Measurements from ENCODE around the gene COPA. TPM values are rescaled to one million over a fixed set of nuclear protein-coding genes. Genes with fewer than 3 reads are reported as not detected.
A peak's percentile ranks its signal among the peaks of the same experiment; 100 is the strongest.

Gene COPA
- total and polyA plus RNA-seq, 10 donors: 41.3 to 181 (median 117) TPM

DNA sequence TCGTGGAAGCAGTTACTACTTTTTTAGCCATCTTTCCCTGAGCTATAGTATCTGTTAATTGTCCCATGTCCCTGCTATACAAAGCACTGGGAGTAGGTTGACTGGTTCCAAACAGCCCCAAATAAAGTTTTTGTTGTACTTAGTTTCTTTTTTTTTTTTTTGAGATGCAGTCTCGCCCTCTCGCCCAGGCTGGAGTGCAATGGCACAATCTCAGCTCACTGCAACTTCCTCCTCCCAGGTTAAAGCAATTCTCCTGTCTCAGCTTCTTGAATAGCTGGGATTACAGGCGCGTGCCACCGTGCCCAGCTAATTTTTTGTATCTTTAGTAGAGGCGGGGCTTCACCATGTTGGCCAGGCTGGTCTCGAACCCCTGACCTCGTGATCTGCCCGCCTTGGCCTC, 3.4 kb upstream of the COPA start:
- Histone ChIP-seq H3K27me3 (replicated peaks in 1 of 7) (no peaks in the 10 kb centered on the region), H3K4me3 (peak overlapping the region in 1 of 8 donors; percentile 30), H3K4me1 (peaks cover 21 to 61% (median 51%) of the 10 kb centered on the region in 6 donors), H3K36me3 (peaks cover 8 to 69% (median 45%) of the 10 kb centered on the region in 6 donors), H3K9me3 (no peaks in the 10 kb centered on the region), H3K27ac (peak overlapping the region in 7 of 8 donors; percentile 56 to 96 (median 75))
- intact Hi-C loops (cut with DNase I; ENCODE audit: low total_unique reads): no loop called here
- DNase-seq: no peak
- TF ChIP-seq POLR2A (IDR thresholded peaks at IDR 0.05): no peak
- no peak for TF ChIP-seq POLR2AphosphoS5 (IDR thresholded peaks at IDR 0.05)
- TF ChIP-seq, protein P1, sequence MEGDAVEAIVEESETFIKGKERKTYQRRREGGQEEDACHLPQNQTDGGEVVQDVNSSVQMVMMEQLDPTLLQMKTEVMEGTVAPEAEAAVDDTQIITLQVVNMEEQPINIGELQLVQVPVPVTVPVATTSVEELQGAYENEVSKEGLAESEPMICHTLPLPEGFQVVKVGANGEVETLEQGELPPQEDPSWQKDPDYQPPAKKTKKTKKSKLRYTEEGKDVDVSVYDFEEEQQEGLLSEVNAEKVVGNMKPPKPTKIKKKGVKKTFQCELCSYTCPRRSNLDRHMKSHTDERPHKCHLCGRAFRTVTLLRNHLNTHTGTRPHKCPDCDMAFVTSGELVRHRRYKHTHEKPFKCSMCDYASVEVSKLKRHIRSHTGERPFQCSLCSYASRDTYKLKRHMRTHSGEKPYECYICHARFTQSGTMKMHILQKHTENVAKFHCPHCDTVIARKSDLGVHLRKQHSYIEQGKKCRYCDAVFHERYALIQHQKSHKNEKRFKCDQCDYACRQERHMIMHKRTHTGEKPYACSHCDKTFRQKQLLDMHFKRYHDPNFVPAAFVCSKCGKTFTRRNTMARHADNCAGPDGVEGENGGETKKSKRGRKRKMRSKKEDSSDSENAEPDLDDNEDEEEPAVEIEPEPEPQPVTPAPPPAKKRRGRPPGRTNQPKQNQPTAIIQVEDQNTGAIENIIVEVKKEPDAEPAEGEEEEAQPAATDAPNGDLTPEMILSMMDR (IDR thresholded peaks at IDR 0.05 in 8 of 11, conservative IDR thresholded peaks at IDR 0.05 in 3 of 11): no peak
- WGBS, 5 donors: 68 to 86% (median 73%) methylated on average over 10 of the region's 10 CpGs

DNA sequence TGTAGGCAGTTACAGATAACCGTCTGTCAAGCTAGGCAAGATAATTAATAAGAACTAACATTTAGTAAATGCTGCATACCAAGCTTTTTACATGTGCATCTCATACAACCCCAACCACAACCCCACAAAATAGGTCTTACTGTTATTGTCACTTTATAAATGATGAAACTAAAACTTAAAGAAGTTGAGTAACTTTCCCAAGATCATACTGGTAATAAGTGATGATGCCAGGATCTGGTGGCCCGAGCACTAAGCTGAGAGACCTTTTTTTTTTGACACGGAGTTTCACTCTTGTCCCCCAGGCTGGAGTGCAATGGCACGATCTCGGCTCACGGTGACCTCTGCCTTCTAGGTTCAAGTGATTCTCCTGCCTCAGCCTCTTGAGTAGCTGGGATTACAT, 1.9 kb upstream of the COPA start:
- Histone ChIP-seq H3K4me1 (peaks cover 35 to 76% (median 67%) of the 10 kb centered on the region in 6 donors), H3K9me3 (no peaks in the 10 kb centered on the region), H3K4me3 (peak overlapping the region in 1 of 8 donors; percentile 79), H3K36me3 (peaks cover 0 to 60% (median 33%) of the 10 kb centered on the region in 6 donors), H3K27ac (peak overlapping the region in 1 of 8 donors; percentile 96), H3K27me3 (replicated peaks in 1 of 7) (no peaks in the 10 kb centered on the region)
- intact Hi-C loops (cut with DNase I; ENCODE audit: low total_unique reads): no loop called here
- TF ChIP-seq, protein P1 (IDR thresholded peaks at IDR 0.05 in 8 of 11, conservative IDR thresholded peaks at IDR 0.05 in 3 of 11): no peak
- TF ChIP-seq POLR2AphosphoS5 (IDR thresholded peaks at IDR 0.05): no peak
- no peak for TF ChIP-seq POLR2A (IDR thresholded peaks at IDR 0.05)
- DNase-seq: no peak
- WGBS, 5 donors: 86 to 98% (median 95%) methylated on average over 6 of the region's 6 CpGs

DNA sequence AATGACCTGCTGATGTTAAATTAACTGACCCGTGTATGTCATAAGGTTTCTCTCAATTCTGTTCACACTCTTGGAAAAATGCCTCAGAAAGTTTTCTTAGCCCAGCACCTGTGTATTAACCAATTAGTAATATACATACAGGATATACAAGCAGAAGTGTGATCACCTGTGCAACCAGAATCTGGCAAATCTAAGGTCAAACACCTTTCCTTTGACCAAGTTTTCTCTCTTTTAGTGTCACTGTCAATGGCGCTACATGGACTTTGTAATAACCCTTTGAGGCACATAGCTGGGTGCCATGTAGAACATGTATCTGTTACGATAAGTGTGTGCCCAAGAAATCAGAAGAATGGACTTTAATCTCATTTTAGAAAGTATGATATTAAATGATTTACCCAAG, 1.2 kb upstream of the COPA start:
- Histone ChIP-seq H3K27me3 (replicated peaks in 1 of 7) (no peaks in the 10 kb centered on the region), H3K4me3 (peak overlapping the region; percentile 61 to 86 (median 76)), H3K36me3 (peaks cover 0 to 60% (median 33%) of the 10 kb centered on the region in 6 donors), H3K9me3 (no peaks in the 10 kb centered on the region), H3K4me1 (peaks cover 35 to 83% (median 73%) of the 10 kb centered on the region in 6 donors), H3K27ac (peak overlapping the region in 4 of 8 donors; percentile 93 to 96 (median 94))
- TF ChIP-seq POLR2AphosphoS5 (IDR thresholded peaks at IDR 0.05) (no peak), POLR2A (IDR thresholded peaks at IDR 0.05) (no peak)
- TF ChIP-seq, protein P1 (IDR thresholded peaks at IDR 0.05 in 8 of 11, conservative IDR thresholded peaks at IDR 0.05 in 3 of 11): no peak
- intact Hi-C loops (cut with DNase I; ENCODE audit: low total_unique reads): no loop called here
- DNase-seq: no peak
- 80 to 90% (median 83%) methylated on average over 3 of the region's 3 CpGs for WGBS, 5 donors

DNA sequence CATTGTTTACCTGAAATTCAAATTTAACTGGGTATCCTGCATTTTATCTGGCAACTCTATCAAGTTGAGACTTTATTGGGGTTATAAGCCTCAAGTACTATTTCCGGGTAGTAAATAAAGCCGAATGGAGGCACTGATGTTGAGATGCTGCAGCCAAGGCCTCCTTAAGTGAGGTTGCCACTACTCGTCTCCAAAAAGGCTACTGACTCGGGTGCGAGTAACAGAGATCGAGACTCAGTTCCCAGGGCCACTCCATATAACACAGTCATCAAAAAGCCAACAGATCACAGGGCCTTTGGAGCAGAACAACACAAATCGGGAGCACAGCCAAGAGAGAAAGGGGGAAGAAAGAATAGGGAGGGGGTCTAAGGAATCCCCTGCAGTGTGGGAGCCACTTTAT, 524 bp downstream of the COPA start:
- Histone ChIP-seq H3K27ac (peak overlapping the region; percentile 86 to 96 (median 94)), H3K27me3 (replicated peaks in 1 of 7) (no peaks in the 10 kb centered on the region), H3K36me3 (peaks cover 0 to 60% (median 32%) of the 10 kb centered on the region in 6 donors), H3K9me3 (no peaks in the 10 kb centered on the region), H3K4me3 (peak overlapping the region; percentile 61 to 86 (median 76)), H3K4me1 (peaks cover 35 to 92% (median 78%) of the 10 kb centered on the region in 6 donors)
- WGBS, 5 donors: 0 to 1% (median 1%) methylated on average over 7 of the region's 7 CpGs
- intact Hi-C loops (cut with DNase I; ENCODE audit: low total_unique reads): no loop called here
- DNase-seq: no peak
- TF ChIP-seq POLR2A (IDR thresholded peaks at IDR 0.05): no peak
- TF ChIP-seq POLR2AphosphoS5 (IDR thresholded peaks at IDR 0.05): no peak
- TF ChIP-seq, protein P1 (IDR thresholded peaks at IDR 0.05 in 8 of 11, conservative IDR thresholded peaks at IDR 0.05 in 3 of 11): no peak
